HL-60 (cell line): ENCODE results near the gene RIGI.

Experiments
- POLR2AphosphoS5 ChIP-seq: IDR thresholded peaks from 2 replicates; pipeline ENCODE4 v1.6.1; 2012; ENCODE audit warnings: low read depth
- TF ChIP-seq, protein P1 (sequence below): IDR thresholded peaks from one replicate; pipeline ENCODE4 v1.5.1; 2011; ENCODE audit warnings: low read length, control low read depth, inconsistent platforms; ENCODE audit not compliant: insufficient read depth

DNA sequence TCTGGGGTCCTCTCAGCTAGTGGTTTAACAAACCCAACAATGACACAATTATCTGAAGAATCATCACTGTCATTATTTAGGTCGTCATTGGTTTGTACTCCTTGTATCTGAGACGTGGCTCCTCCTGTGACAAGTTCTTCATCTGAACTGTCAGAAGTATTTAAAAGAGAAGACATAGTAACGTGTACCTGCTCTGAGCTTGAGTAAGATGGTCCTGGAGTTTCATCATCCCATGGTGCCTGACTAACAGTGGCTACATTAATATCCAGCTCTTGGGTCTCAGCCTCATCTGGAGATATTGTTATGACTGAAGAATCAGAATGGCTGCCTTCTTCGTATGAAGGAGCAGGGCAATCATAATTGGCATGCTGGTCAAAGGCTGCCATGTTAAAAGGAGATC is 17.1 kb upstream of the RIGI start:
- TF ChIP-seq, protein P1, sequence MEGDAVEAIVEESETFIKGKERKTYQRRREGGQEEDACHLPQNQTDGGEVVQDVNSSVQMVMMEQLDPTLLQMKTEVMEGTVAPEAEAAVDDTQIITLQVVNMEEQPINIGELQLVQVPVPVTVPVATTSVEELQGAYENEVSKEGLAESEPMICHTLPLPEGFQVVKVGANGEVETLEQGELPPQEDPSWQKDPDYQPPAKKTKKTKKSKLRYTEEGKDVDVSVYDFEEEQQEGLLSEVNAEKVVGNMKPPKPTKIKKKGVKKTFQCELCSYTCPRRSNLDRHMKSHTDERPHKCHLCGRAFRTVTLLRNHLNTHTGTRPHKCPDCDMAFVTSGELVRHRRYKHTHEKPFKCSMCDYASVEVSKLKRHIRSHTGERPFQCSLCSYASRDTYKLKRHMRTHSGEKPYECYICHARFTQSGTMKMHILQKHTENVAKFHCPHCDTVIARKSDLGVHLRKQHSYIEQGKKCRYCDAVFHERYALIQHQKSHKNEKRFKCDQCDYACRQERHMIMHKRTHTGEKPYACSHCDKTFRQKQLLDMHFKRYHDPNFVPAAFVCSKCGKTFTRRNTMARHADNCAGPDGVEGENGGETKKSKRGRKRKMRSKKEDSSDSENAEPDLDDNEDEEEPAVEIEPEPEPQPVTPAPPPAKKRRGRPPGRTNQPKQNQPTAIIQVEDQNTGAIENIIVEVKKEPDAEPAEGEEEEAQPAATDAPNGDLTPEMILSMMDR = no peak
- no peak for TF ChIP-seq POLR2AphosphoS5
